ENCODE data around the gene DLX4. TPM values are rescaled to one million over a fixed set of nuclear protein-coding genes. Genes with fewer than 3 reads are reported as not detected.

The DLX4 gene
- total RNA-seq, 1 donor from 2014 or later = 1.2 TPM

DNA sequence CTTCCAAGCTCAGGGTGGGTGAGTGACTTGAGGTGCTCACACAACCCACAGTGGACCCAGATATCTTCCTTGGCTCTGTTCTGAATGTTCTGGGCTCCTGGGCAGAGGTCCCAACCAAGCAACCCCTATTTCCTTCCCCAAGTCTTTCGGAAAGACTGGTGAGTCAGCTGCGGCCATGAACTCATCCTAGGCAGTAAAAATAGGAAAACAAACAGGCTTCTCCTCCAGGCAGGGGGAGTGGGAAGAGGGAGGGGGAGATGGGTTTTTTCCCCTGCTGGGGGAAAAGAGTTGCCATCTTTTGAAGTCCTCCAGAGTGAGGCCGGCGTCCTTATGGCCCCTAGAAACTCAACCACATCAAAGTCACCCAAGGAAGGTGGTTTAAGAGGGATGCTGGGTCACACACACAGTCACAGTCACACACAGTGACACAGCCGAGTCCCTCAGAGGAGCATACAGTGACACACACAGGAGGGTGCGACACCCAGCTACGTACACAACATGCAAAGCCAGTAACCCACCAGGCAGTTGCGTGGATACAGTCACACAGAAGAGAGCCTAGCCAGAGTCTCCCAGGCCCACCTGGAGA lies 16.0 kb upstream of the DLX4 start:
- no peaks in the 10 kb centered on the region for H3K27me3 ChIP-seq
- TF ChIP-seq POLR2AphosphoS5 (IDR thresholded peaks at IDR 0.05; ENCODE audit: insufficient read depth in 1 of 2, low read depth in 1 of 2) (no peak), POLR2A (IDR thresholded peaks at IDR 0.05) (no peak)
- TF ChIP-seq, protein P1, sequence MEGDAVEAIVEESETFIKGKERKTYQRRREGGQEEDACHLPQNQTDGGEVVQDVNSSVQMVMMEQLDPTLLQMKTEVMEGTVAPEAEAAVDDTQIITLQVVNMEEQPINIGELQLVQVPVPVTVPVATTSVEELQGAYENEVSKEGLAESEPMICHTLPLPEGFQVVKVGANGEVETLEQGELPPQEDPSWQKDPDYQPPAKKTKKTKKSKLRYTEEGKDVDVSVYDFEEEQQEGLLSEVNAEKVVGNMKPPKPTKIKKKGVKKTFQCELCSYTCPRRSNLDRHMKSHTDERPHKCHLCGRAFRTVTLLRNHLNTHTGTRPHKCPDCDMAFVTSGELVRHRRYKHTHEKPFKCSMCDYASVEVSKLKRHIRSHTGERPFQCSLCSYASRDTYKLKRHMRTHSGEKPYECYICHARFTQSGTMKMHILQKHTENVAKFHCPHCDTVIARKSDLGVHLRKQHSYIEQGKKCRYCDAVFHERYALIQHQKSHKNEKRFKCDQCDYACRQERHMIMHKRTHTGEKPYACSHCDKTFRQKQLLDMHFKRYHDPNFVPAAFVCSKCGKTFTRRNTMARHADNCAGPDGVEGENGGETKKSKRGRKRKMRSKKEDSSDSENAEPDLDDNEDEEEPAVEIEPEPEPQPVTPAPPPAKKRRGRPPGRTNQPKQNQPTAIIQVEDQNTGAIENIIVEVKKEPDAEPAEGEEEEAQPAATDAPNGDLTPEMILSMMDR (IDR thresholded peaks at IDR 0.05) = no peak
- H3K27ac ChIP-seq = no peak overlapping the region
- H3K9me3 ChIP-seq = no peaks in the 10 kb centered on the region
- no peaks in the 10 kb centered on the region for H3K4me1 ChIP-seq
- intact Hi-C loops (cut with DNase I) = loop anchor here (5.0 kb wide), 1 partner anchor 71 kb away; no protein-coding TSS in a partner anchor
- DNase-seq (ENCODE audit: extremely low spot score in 2 of 2) = no peak
- H3K4me3 ChIP-seq = no peak overlapping the region
- H3K36me3 ChIP-seq = no peaks in the 10 kb centered on the region

GRCh38 chr17:49955157-49955556 lies 13.8 kb upstream of the DLX4 start:
- Histone ChIP-seq H3K27ac (no peak overlapping the region), H3K27me3 (no peaks in the 10 kb centered on the region), H3K4me3 (no peak overlapping the region), H3K36me3 (no peaks in the 10 kb centered on the region), H3K4me1 (no peaks in the 10 kb centered on the region), H3K9me3 (no peaks in the 10 kb centered on the region)
- intact Hi-C loops (cut with DNase I) = no loop called here
- no peak for DNase-seq (ENCODE audit: extremely low spot score in 2 of 2)
- TF ChIP-seq, protein P1 (IDR thresholded peaks at IDR 0.05) = no peak
- TF ChIP-seq POLR2AphosphoS5 (IDR thresholded peaks at IDR 0.05; ENCODE audit: insufficient read depth in 1 of 2, low read depth in 1 of 2) (no peak), POLR2A (IDR thresholded peaks at IDR 0.05) (no peak)

DNA sequence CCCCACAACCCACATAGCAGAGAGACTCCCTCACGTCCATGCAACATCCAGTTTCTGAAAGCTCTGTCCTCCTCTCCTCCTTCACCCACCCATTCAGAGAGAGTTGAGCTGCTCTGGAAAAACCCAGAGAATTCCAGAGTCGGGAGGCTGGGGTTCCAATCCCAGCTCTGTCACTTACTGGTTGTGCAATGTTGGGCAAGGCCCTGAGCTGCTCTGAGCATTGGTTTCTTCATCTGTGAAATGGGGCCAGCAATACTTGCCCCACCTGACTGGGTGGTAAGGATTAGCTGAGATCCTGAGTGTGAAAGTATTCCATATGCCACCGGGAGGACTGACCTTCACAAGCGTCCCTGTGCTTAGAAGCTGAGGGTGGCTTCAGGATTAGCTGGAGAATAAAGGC lies 12.2 kb upstream of the DLX4 start:
- no peak overlapping the region for H3K4me3 ChIP-seq
- no peaks in the 10 kb centered on the region for H3K4me1 ChIP-seq
- no peak overlapping the region for H3K27ac ChIP-seq
- no peaks in the 10 kb centered on the region for H3K9me3 ChIP-seq
- DNase-seq (ENCODE audit: extremely low spot score in 2 of 2) = no peak
- no peaks in the 10 kb centered on the region for H3K27me3 ChIP-seq
- intact Hi-C loops (cut with DNase I) = no loop called here
- no peaks in the 10 kb centered on the region for H3K36me3 ChIP-seq
- TF ChIP-seq POLR2AphosphoS5 (IDR thresholded peaks at IDR 0.05; ENCODE audit: insufficient read depth in 1 of 2, low read depth in 1 of 2) (no peak), POLR2A (IDR thresholded peaks at IDR 0.05) (no peak)
- TF ChIP-seq, protein P1 (IDR thresholded peaks at IDR 0.05) = no peak

GRCh38 chr17:49957350-49957749 lies 11.6 kb upstream of the DLX4 start:
- no peak for DNase-seq (ENCODE audit: extremely low spot score in 2 of 2)
- Histone ChIP-seq H3K27ac (no peak overlapping the region), H3K4me3 (no peak overlapping the region), H3K36me3 (no peaks in the 10 kb centered on the region), H3K4me1 (no peaks in the 10 kb centered on the region), H3K27me3 (peaks cover 1% of the 10 kb centered on the region), H3K9me3 (no peaks in the 10 kb centered on the region)
- TF ChIP-seq POLR2A (IDR thresholded peaks at IDR 0.05) (no peak), POLR2AphosphoS5 (IDR thresholded peaks at IDR 0.05; ENCODE audit: insufficient read depth in 1 of 2, low read depth in 1 of 2) (no peak)
- TF ChIP-seq, protein P1 (IDR thresholded peaks at IDR 0.05) = no peak
- intact Hi-C loops (cut with DNase I) = no loop called here

GRCh38 chr17:49958723-49959122 lies 10.3 kb upstream of the DLX4 start:
- Histone ChIP-seq H3K4me3 (no peak overlapping the region), H3K27me3 (peaks cover 14% of the 10 kb centered on the region), H3K9me3 (no peaks in the 10 kb centered on the region), H3K36me3 (no peaks in the 10 kb centered on the region), H3K27ac (no peak overlapping the region), H3K4me1 (peaks cover 2% of the 10 kb centered on the region)
- no peak for TF ChIP-seq POLR2A (IDR thresholded peaks at IDR 0.05)
- TF ChIP-seq, protein P1 (IDR thresholded peaks at IDR 0.05) = no peak
- no peak for TF ChIP-seq POLR2AphosphoS5 (IDR thresholded peaks at IDR 0.05; ENCODE audit: insufficient read depth in 1 of 2, low read depth in 1 of 2)
- no peak for DNase-seq (ENCODE audit: extremely low spot score in 2 of 2)
- intact Hi-C loops (cut with DNase I) = no loop called here

Measured in vagina (tissue), 2 donors.